NB4 (cell line): Measurements from ENCODE around the gene INPP5E.

Source experiments
- MYC ChIP-seq: IDR thresholded peaks from 2 replicates; pipeline ENCODE4 v1.6.1; 2011; ENCODE audit warnings: low read depth, low read length
- TF ChIP-seq, protein P1 (sequence below): IDR thresholded peaks from one replicate; pipeline ENCODE4 v1.5.1; 2012; ENCODE audit warnings: low read depth, low read length

DNA sequence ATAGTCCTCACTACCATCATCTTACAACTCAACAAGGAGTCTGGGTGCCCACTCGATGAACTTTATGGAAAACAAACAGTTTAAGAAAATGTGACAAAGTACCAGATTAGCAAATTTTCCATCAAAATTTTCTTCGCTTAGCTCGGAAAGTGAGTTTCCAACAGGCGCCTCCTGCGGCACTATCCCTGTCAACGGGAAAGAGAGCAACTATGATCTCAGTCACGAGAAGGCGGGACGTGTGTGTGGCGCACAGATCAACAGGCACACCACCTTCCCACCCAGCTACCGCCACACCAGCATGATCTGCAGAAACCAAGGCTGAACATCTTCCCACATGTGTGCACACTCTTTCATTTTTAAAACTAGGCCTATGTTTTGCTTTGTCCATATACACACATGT lies 13.7 kb upstream of the INPP5E start:
- TF ChIP-seq, protein P1, sequence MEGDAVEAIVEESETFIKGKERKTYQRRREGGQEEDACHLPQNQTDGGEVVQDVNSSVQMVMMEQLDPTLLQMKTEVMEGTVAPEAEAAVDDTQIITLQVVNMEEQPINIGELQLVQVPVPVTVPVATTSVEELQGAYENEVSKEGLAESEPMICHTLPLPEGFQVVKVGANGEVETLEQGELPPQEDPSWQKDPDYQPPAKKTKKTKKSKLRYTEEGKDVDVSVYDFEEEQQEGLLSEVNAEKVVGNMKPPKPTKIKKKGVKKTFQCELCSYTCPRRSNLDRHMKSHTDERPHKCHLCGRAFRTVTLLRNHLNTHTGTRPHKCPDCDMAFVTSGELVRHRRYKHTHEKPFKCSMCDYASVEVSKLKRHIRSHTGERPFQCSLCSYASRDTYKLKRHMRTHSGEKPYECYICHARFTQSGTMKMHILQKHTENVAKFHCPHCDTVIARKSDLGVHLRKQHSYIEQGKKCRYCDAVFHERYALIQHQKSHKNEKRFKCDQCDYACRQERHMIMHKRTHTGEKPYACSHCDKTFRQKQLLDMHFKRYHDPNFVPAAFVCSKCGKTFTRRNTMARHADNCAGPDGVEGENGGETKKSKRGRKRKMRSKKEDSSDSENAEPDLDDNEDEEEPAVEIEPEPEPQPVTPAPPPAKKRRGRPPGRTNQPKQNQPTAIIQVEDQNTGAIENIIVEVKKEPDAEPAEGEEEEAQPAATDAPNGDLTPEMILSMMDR: no peak
- TF ChIP-seq MYC: no peak
